Measurements from ENCODE around the gene GDPD3. TPM values are rescaled to one million over a fixed set of nuclear protein-coding genes. Genes with fewer than 3 reads are reported as not detected.

The GDPD3 gene
- total and polyA plus RNA-seq, 9 of the 15 experiments (the other 6 are each of a cell fraction or from before 2014, with no cell fraction given), result 0.47 to 3.9 (median 1.1) TPM

- DNase-seq (ENCODE audit: extremely low read depth in 1 of 4, low spot score in 3 of 4) (no peak), ATAC-seq (no peak), FAIRE-seq (no peak)
- Histone ChIP-seq H3K36me3 (ENCODE audit: control insufficient read depth, insufficient read depth, low read length) (no peaks in the 10 kb centered on the region), H3K79me2 (ENCODE audit: control insufficient read depth, insufficient read depth, low read length) (no peaks in the 10 kb centered on the region), H3K9me3 (replicated peaks; ENCODE audit: control insufficient read depth, insufficient read depth, low read depth, low read length) (0 out of 2 replicates have a peak, but pooled peaks cover 3% of the 10 kb centered on the region), H3K27ac (ENCODE audit: extremely low read depth, low read depth, low read length) (no peak overlapping the region), H3K9ac (ENCODE audit: insufficient read depth in 1 of 2, low read depth in 2 of 2, low read length in 2 of 2) (no peak overlapping the region), H3K9me1 (ENCODE audit: control insufficient read depth, insufficient read depth, low read length) (no peaks in the 10 kb centered on the region), H4K20me1 (replicated peaks; ENCODE audit: control insufficient read depth, insufficient read depth, low read length) (no peaks in the 10 kb centered on the region), H3K4me2 (ENCODE audit: insufficient read depth, low read length) (no peak overlapping the region), H3K4me1 (replicated peaks in 1 of 2; ENCODE audit: control insufficient read depth in 2 of 2, insufficient read depth in 2 of 2, low read length in 2 of 2) (peaks cover 6 to 7% of the 10 kb centered on the region in 2 experiments; a peak in 4 of 5 replicates), H3K27me3 (ENCODE audit: control insufficient read depth in 2 of 2, insufficient read depth in 2 of 2, low read length in 2 of 2) (no peaks in the 10 kb centered on the region), H3K4me3 (no peak overlapping the region), H2AFZ (ENCODE audit: low read depth, low read length) (no peak overlapping the region; the same call in 1 of the 2 replicates)
- in situ Hi-C loops (cut with MboI), result loop anchor here (25.0 kb wide), 1 partner anchor 681 kb away; the partner anchor contains the start of genes BOLA2, SLX1B and SULT1A4
- ChIA-PET CTCF (ENCODE audit: low intra/inter-chr PET ratio) (no interaction called here), POLR2A (interaction anchor here (0.6 kb wide), 1 partner anchor 35 kb away, joined by 4 read pairs; no protein-coding TSS in a partner anchor)
- 24% methylated on average over 2 of the region's 2 CpGs for WGBS (ENCODE audit: insufficient coverage, low coverage, missing lambda C conversion rate)
- intact Hi-C loops (cut with micrococcal nuclease), result no loop called here
- no TSS peak for BruUV-seq (replicated peaks)
- TF ChIP-seq LEF1 (IDR thresholded peaks at IDR 0.05) (no peak), L3MBTL2 (IDR thresholded peaks at IDR 0.05) (no peak), SMARCE1 (IDR thresholded peaks at IDR 0.05) (no peak), AFF4 (CRISPR knock-in tag; IDR thresholded peaks at IDR 0.05) (no peak), HDAC6 (IDR thresholded peaks at IDR 0.05; ENCODE audit: low read depth, low read length) (no peak), YY1 (IDR thresholded peaks at IDR 0.05; ENCODE audit: borderline replicate concordance in 1 of 3, control insufficient read depth in 1 of 3, extremely low read depth in 1 of 3, insufficient read depth in 3 of 3, insufficient read length in 1 of 3, insufficient replicate concordance in 2 of 3, low read depth in 1 of 3, low read length in 2 of 3) (no peak), KAT8 (IDR thresholded peaks at IDR 0.05; ENCODE audit: low read depth) (no peak), NONO (IDR thresholded peaks at IDR 0.05; ENCODE audit: low read depth in 2 of 2, low read length in 1 of 2) (no peak)
- TF ChIP-seq, protein P1, sequence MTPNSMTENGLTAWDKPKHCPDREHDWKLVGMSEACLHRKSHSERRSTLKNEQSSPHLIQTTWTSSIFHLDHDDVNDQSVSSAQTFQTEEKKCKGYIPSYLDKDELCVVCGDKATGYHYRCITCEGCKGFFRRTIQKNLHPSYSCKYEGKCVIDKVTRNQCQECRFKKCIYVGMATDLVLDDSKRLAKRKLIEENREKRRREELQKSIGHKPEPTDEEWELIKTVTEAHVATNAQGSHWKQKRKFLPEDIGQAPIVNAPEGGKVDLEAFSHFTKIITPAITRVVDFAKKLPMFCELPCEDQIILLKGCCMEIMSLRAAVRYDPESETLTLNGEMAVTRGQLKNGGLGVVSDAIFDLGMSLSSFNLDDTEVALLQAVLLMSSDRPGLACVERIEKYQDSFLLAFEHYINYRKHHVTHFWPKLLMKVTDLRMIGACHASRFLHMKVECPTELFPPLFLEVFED (CRISPR knock-in tag; conservative IDR thresholded peaks at IDR 0.05), result no peak
Observed at GRCh38 chr16:30143347-30143702, 30.0 kb upstream of the GDPD3 start.

Data from K562 (cell line).